HEK293T (cell line): ENCODE results near the gene PLXND1.

Source experiments
- FOXA1 ChIP-seq: fragments of 450-650 bp; IDR thresholded peaks from 2 replicates; pipeline ENCODE4 v1.6.1; 2016; ENCODE audit warnings: mild to moderate bottlenecking
- SP1 ChIP-seq: fragments of 450-650 bp; IDR thresholded peaks from 2 replicates; pipeline ENCODE4 v1.6.1; 2017
- TARDBP ChIP-seq: fragments of 450-650 bp; IDR thresholded peaks from 2 replicates; pipeline ENCODE4 v1.6.1; 2016

- TF ChIP-seq TARDBP, result no peak
- TF ChIP-seq FOXA1, result no peak
- TF ChIP-seq SP1, result no peak
Observed at GRCh38 chr3:129556890-129557547, 49.5 kb downstream of the PLXND1 start.
